HepG2 (cell line): ENCODE data around the gene NGFR. TPM values are rescaled to one million over a fixed set of nuclear protein-coding genes. Genes with fewer than 3 reads are reported as not detected.
A peak's percentile ranks its signal among the peaks of the same experiment; 100 is the strongest.

ENCODE experiments used
- ATAC-seq: fragments of 200-7000 bp; cut with Tn5 transposase; 3 replicates; pipeline ENCODE4 v1.9.1; 2020; ENCODE audit warnings: mild to moderate bottlenecking, moderate library complexity
- BruUV-seq: library from RNA; stranded (reverse); fragments of 400-500 nt; replicated peaks from 2 replicates; lab custom pipeline; 2021; lab: Mats Ljungman, UMichigan
- CTCF ChIA-PET: fragments of 300-600 bp; formaldehyde crosslinking; extraction: SDS; loops from one replicate; lab custom pipeline; 2021; ENCODE audit warnings: low total read pairs, inconsistent platforms, low intra/inter-chr PET ratio; lab: Yijun Ruan, JAX
- POLR2A ChIA-PET: fragments of 350-600 bp; sonication (Branson Sonifier 250); formaldehyde crosslinking; loops from one replicate; lab custom pipeline; 2020; ENCODE audit warnings: antibody characterized with exemption, inconsistent platforms; lab: Yijun Ruan, JAX
- DNase-seq: peaks from one replicate; pipeline ENCODE4 v3.0.0-alpha.2; 2015; ENCODE audit warnings: low spot score
- FAIRE-seq: peaks from 3 replicates; lab custom pipeline; 2011; peaks lifted over from hg19 to GRCh38; lab: Jason Lieb, UNC
- H2AFZ ChIP-seq: one replicate; pipeline ENCODE4 v1.6.1; 2011; ENCODE audit warnings: low read length, inconsistent platforms
- H3K27ac ChIP-seq: fragments of 300-600 bp; 3 replicates; pipeline ENCODE4 v1.8.0; 2011; ENCODE audit warnings: mixed run types, mild to moderate bottlenecking, mixed read lengths, low read length, inconsistent platforms; ENCODE audit not compliant: insufficient read depth; ENCODE audit errors: extremely low read length
- H3K27me3 ChIP-seq, 2 experiments: fragments of 200-600 bp in 1 of 2; 2 replicates in 1 of 2; 3 replicates in 1 of 2; pipeline versions ENCODE4 v1.6.0 to v1.8.0; 2011; ENCODE audit warnings: low read length in 2 of 2, mild to moderate bottlenecking in 2 of 2, moderate library complexity in 2 of 2, inconsistent platforms in 1 of 2; ENCODE audit not compliant: insufficient read depth in 2 of 2, control insufficient read depth in 1 of 2
- H3K36me3 ChIP-seq, 2 experiments: fragments of 200-600 bp in 1 of 2; replicated peaks in 1 of 2; 2 replicates in 1 of 2; 3 replicates in 1 of 2; pipeline versions ENCODE4 v1.5.1 to v1.8.0; 2011; ENCODE audit warnings: low read length in 2 of 2, inconsistent platforms in 1 of 2; ENCODE audit not compliant: insufficient read depth in 2 of 2, control insufficient read depth in 1 of 2
- H3K4me1 ChIP-seq: 2 replicates; pipeline ENCODE4 v1.5.1; 2012; ENCODE audit warnings: low read length, inconsistent platforms; ENCODE audit not compliant: insufficient read depth
- H3K4me2 ChIP-seq: 2 replicates; pipeline ENCODE4 v1.6.0; 2011; ENCODE audit warnings: low read depth, low read length, inconsistent platforms
- H3K4me3 ChIP-seq, 3 experiments: fragments of 200-600 bp in 1 of 3; sonication (generic), shearing (Covaris generic) in 1 of 3; replicated peaks in 1 of 3; 2 replicates each; pipeline ENCODE4 v1.5.1; 2011 to 2016; ENCODE audit warnings: low read length in 3 of 3, inconsistent platforms in 2 of 3, low read depth in 2 of 3, mild to moderate bottlenecking in 2 of 3, control low read depth in 1 of 3, mixed read lengths in 1 of 3; ENCODE audit not compliant: insufficient read depth in 1 of 3
- H3K79me2 ChIP-seq: one replicate; pipeline ENCODE4 v1.6.1; 2011; ENCODE audit warnings: low read length, inconsistent platforms; ENCODE audit not compliant: insufficient read depth
- H3K9ac ChIP-seq: 2 replicates; pipeline ENCODE4 v1.6.0; 2011; ENCODE audit warnings: mild to moderate bottlenecking, low read depth, low read length, inconsistent platforms; ENCODE audit not compliant: insufficient read depth
- H3K9me3 ChIP-seq: 2 replicates; pipeline ENCODE4 v1.5.1; 2012; ENCODE audit warnings: mild to moderate bottlenecking, low read length
- H4K20me1 ChIP-seq: 2 replicates; pipeline ENCODE4 v1.6.0; 2011; ENCODE audit warnings: inconsistent platforms, mild to moderate bottlenecking, low read length, moderate library complexity; ENCODE audit not compliant: insufficient read depth
- CREB1 ChIP-seq, 2 experiments: fragments of 450-650 bp in 1 of 2; IDR thresholded peaks; 2 replicates each; pipeline ENCODE4 v1.6.1; 2016 to 2017; ENCODE audit warnings: control low read depth in 1 of 2, mild to moderate bottlenecking in 1 of 2, missing compliant biosample characterization in 1 of 2, missing genetic modification characterization in 1 of 2
- EP300 ChIP-seq, 3 experiments: sonication (generic) in 1 of 3; formaldehyde crosslinking in 1 of 3; IDR thresholded peaks; 2 replicates each; pipeline versions ENCODE4 v1.5.1 to v1.6.1; 2011 to 2020; ENCODE audit warnings: low read depth in 2 of 3, low read length in 2 of 3, borderline replicate concordance in 1 of 3, improper control_type of control experiment in 1 of 3, mild to moderate bottlenecking in 1 of 3, missing genetic modification reagents in 1 of 3, moderate library complexity in 1 of 3
- GLMP ChIP-seq: sonication (generic); formaldehyde crosslinking; IDR thresholded peaks from 2 replicates; pipeline ENCODE4 v1.9.0; 2021; ENCODE audit warnings: missing genetic modification reagents, mild to moderate bottlenecking, borderline replicate concordance
- KDM2A ChIP-seq: sonication (generic); formaldehyde crosslinking; IDR thresholded peaks from 2 replicates; pipeline ENCODE4 v1.4.0; 2020; ENCODE audit warnings: low read depth, missing genetic modification reagents, borderline replicate concordance
- MAFK ChIP-seq, 2 experiments: IDR thresholded peaks in 1 of 2; conservative IDR thresholded peaks in 1 of 2; 2 replicates each; pipeline ENCODE4 v1.6.1; 2011; ENCODE audit warnings: improper control_type of control experiment in 2 of 2, low read length in 2 of 2
- MEIS2 ChIP-seq: sonication (generic); formaldehyde crosslinking; IDR thresholded peaks from 2 replicates; pipeline ENCODE4 v1.9.0; 2021; ENCODE audit warnings: mild to moderate bottlenecking, missing genetic modification reagents
- PHF21A ChIP-seq: sonication (generic); formaldehyde crosslinking; IDR thresholded peaks from 2 replicates; pipeline ENCODE4 v1.5.0; 2020; ENCODE audit warnings: mild to moderate bottlenecking, missing genetic modification reagents
- PLRG1 ChIP-seq: fragments of 450-650 bp; conservative IDR thresholded peaks from 2 replicates; pipeline ENCODE4 v1.6.1; 2016
- RAD21 ChIP-seq: fragments of 450-650 bp; formaldehyde crosslinking; IDR thresholded peaks from 2 replicates; pipeline ENCODE4 v1.5.0; 2020; ENCODE audit warnings: mild to moderate bottlenecking
- SP1 ChIP-seq, 2 experiments: fragments of 450-650 bp in 1 of 2; sonication (generic) in 1 of 2; formaldehyde crosslinking in 1 of 2; IDR thresholded peaks; 2 replicates each; pipeline versions ENCODE4 v1.4.0 to v1.6.1; 2016 to 2020; ENCODE audit warnings: missing genetic modification reagents in 1 of 2
- SP5 ChIP-seq: IDR thresholded peaks from 2 replicates; pipeline ENCODE4 v1.6.1; 2016; ENCODE audit warnings: low read depth, borderline replicate concordance
- TBX2 ChIP-seq: sonication (generic); formaldehyde crosslinking; IDR thresholded peaks from 2 replicates; pipeline ENCODE4 v1.5.0; 2020; ENCODE audit warnings: missing genetic modification reagents, mild to moderate bottlenecking, borderline replicate concordance
- ZNF124 ChIP-seq: sonication (generic); formaldehyde crosslinking; IDR thresholded peaks from 2 replicates; pipeline ENCODE4 v1.4.0; 2020; ENCODE audit warnings: missing genetic modification reagents
- ZNF276 ChIP-seq: sonication (generic); formaldehyde crosslinking; IDR thresholded peaks from 2 replicates; pipeline ENCODE4 v1.4.0; 2020; ENCODE audit warnings: mild to moderate bottlenecking, low read depth, missing genetic modification reagents
- ZNF414 ChIP-seq: sonication (generic); formaldehyde crosslinking; IDR thresholded peaks from 2 replicates; pipeline ENCODE4 v1.5.0; 2020; ENCODE audit warnings: missing genetic modification reagents
- ZNF432 ChIP-seq: sonication (generic); formaldehyde crosslinking; IDR thresholded peaks from 2 replicates; pipeline ENCODE4 v1.5.0; 2020; ENCODE audit warnings: missing genetic modification reagents, mild to moderate bottlenecking, borderline replicate concordance
- ZNF496 ChIP-seq: sonication (generic); formaldehyde crosslinking; IDR thresholded peaks from 2 replicates; pipeline ENCODE4 v1.8.1; 2023; ENCODE audit warnings: mild to moderate bottlenecking, moderate library complexity, missing genetic modification reagents; ENCODE audit not compliant: insufficient replicate concordance
- ZNF605 ChIP-seq: sonication (generic); formaldehyde crosslinking; IDR thresholded peaks from 2 replicates; pipeline ENCODE4 v1.8.0; 2022; ENCODE audit warnings: mild to moderate bottlenecking, missing genetic modification reagents
- ZNF614 ChIP-seq: IDR thresholded peaks from 2 replicates; pipeline ENCODE4 v1.6.1; 2018; ENCODE audit warnings: missing biosample characterization, missing genetic modification reagents, inconsistent platforms, borderline replicate concordance
- WGBS: methylation state at CpG from one replicate; pipeline ENCODE4 v1.1.6; 2017; ENCODE audit warnings: low lambda C conversion rate; 5-methylcytosine and 5-hydroxymethylcytosine counted together
- in situ Hi-C: cut with HindIII; loops from 2 replicates; pipeline ENCODE4 v1.10.0; 2017; ENCODE audit warnings: low pct_unique_long_range_greater_than_20kb; ENCODE audit not compliant: extremely low pct_ligation_motif_present
- intact Hi-C: fragments of 100-400 bp; cut with micrococcal nuclease; formaldehyde crosslinking; loops from one replicate; pipeline ENCODE4 v1.10.0; 2022; ENCODE audit not compliant: unreplicated experiment
- polyA plus RNA-seq, 8 experiments: library from polyadenylated mRNA; depleted of rRNA in 3 of 8; stranded (reverse) in 7 of 8; unstranded in 1 of 8; fragments of >200 nt; fragmentation: Illumina TruSeq in 4 of 8; extraction: Trizol in 4 of 8; gene quantifications; 2 replicates each; pipeline versions ENCODE4 v1.2.1 to v1.2.3, GENCODE V29; 2011 to 2016; ENCODE audit warnings: low read depth in 4 of 8, missing spikeins in 1 of 8, mixed read lengths in 1 of 8; ENCODE audit not compliant: insufficient read depth in 1 of 8
- total RNA-seq, 5 experiments: library from RNA; depleted of rRNA; stranded (reverse); fragments of >200 nt; fragmentation: Illumina TruSeq; extraction: Trizol; gene quantifications; 2 replicates each; pipeline ENCODE4 v1.2.3, GENCODE V29; 2016; ENCODE audit warnings: low read depth in 1 of 5

NGFR gene
- total and polyA plus RNA-seq, 2 of the 13 experiments (the other 11 are each of a cell fraction or from before 2014, with no cell fraction given): 1.1 to 1.8 TPM

GRCh38 chr17:49548506-49549310, 53.6 kb downstream of the NGFR start:
- Histone ChIP-seq H4K20me1 (no peaks in the 10 kb centered on the region), H3K4me2 (no peak overlapping the region), H2AFZ (no peak overlapping the region), H3K27me3 (peaks cover 9 to 66% of the 10 kb centered on the region in 2 experiments), H3K36me3 (no peaks in the 10 kb centered on the region), H3K9me3 (no peaks in the 10 kb centered on the region), H3K4me1 (peaks cover 14% of the 10 kb centered on the region), H3K9ac (no peak overlapping the region), H3K27ac (no peak overlapping the region), H3K79me2 (no peaks in the 10 kb centered on the region), H3K4me3 (no peak overlapping the region)
- ChIA-PET POLR2A (no interaction called here), CTCF (interaction anchor here (1.2 to 1.9 kb wide), 3 partner anchors 52 to 141 kb away, joined by 4 to 15 read pairs (median 9); no protein-coding TSS in a partner anchor)
- intact Hi-C loops: loop anchor here (1.0 to 2.0 kb wide), 4 partner anchors 34 to 140 kb away; no protein-coding TSS in a partner anchor
- FAIRE-seq (no peak), DNase-seq (peak; percentile 45), ATAC-seq (peak; percentile 74)
- in situ Hi-C loops: loop anchor here (5.0 to 10.0 kb wide), 2 partner anchors 111 to 234 kb away; no protein-coding TSS in a partner anchor
- no TSS peak for BruUV-seq
- 37% methylated on average over 6 of the region's 8 CpGs for WGBS
- TF ChIP-seq PHF21A (CRISPR knock-in tag) (no peak), ZNF432 (CRISPR knock-in tag) (no peak), SP1 (IDR thresholded peaks at IDR 0.05) (no peak), SP1 (CRISPR knock-in tag; IDR thresholded peaks at IDR 0.05) (0 out of 2 replicates have a peak, but pooled peaks have one; percentile 15), TBX2 (CRISPR knock-in tag) (no peak), GLMP (CRISPR knock-in tag) (no peak), RAD21 (CRISPR knock-in tag) (peak; percentile 74), EP300 (IDR thresholded peaks at IDR 0.05; ENCODE audit: low read depth in 2 of 2, low read length in 2 of 2) (no peak), EP300 (CRISPR knock-in tag; IDR thresholded peaks at IDR 0.05; ENCODE audit: borderline replicate concordance) (peak; percentile 22; the same call in 1 of the 2 replicates), ZNF276 (CRISPR knock-in tag) (no peak), MEIS2 (CRISPR knock-in tag) (no peak), ZNF605 (CRISPR knock-in tag) (0 out of 2 replicates have a peak, but pooled peaks have one; percentile 5), CREB1 (IDR thresholded peaks at IDR 0.05) (no peak), CREB1 (CRISPR knock-in tag; IDR thresholded peaks at IDR 0.05) (no peak), ZNF614 (CRISPR knock-in tag) (0 out of 2 replicates have a peak, but pooled peaks have one; percentile 36), MAFK (conservative IDR thresholded peaks at IDR 0.05 in 1 of 2, IDR thresholded peaks at IDR 0.05 in 1 of 2; ENCODE audit: low read length in 2 of 2) (no peak), SP5 (CRISPR knock-in tag) (0 out of 2 replicates have a peak, but pooled peaks have one; percentile 34), ZNF496 (CRISPR knock-in tag) (no peak), ZNF124 (CRISPR knock-in tag) (no peak), KDM2A (CRISPR knock-in tag) (0 out of 2 replicates have a peak, but pooled peaks have one; percentile 17), ZNF414 (CRISPR knock-in tag) (no peak), PLRG1 (no peak)
